HL-60 (cell line): ENCODE data around the gene CHTF8.

ENCODE experiments used
- POLR2AphosphoS5 ChIP-seq: IDR thresholded peaks from 2 replicates; pipeline ENCODE4 v1.6.1; 2012; ENCODE audit warnings: low read depth
- REST ChIP-seq: IDR thresholded peaks from 2 replicates; pipeline ENCODE4 v1.6.1; 2012; ENCODE audit warnings: low read depth; ENCODE audit not compliant: insufficient replicate concordance
- TF ChIP-seq, protein P1 (sequence below): IDR thresholded peaks from one replicate; pipeline ENCODE4 v1.5.1; 2011; ENCODE audit warnings: low read length, control low read depth, inconsistent platforms; ENCODE audit not compliant: insufficient read depth

DNA sequence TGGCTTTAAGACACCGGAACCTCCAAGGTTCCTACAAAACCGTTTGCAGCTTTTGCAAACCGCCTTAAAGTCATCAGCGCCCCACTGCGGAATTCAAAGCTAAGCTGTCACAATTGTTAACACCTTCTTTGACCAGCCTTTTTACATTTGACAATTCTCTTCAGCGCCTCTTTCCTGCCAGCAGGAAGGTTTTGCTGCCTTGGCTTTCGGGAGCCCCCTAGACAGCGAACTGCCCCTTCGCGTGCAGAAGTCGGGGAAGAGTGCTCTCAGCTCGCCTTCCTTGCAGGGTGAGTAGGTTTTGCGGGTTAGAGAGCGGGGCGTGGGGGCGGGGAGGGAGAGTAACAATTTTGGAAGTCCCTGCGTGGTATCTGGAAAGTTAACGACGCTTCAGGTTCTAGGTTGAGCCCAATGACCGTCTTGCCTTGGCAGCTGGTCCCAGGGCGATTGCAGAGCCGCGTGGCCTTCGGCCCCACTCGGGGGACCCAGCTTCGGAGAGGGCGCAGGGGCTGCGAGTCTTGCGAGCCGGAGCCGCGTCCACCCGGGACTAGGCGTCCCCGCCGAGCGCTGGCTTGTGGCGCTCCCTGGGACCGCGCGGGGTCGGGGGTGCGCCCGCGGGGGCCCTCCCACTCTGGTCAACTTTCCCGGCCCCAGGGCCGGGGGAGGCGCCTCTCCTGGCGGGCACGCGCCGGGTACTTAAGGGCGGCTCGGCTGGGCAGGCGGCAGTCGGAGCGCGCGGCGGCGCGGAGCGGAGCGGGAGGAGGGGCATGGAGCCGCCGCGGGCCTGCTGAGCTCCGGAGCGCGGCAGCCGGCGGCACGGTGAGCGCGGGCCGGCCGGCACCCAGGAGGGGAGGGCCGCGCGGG, 26.7 kb downstream of the CHTF8 start, which contains the start of gene HAS3:
- TF ChIP-seq, protein P1, sequence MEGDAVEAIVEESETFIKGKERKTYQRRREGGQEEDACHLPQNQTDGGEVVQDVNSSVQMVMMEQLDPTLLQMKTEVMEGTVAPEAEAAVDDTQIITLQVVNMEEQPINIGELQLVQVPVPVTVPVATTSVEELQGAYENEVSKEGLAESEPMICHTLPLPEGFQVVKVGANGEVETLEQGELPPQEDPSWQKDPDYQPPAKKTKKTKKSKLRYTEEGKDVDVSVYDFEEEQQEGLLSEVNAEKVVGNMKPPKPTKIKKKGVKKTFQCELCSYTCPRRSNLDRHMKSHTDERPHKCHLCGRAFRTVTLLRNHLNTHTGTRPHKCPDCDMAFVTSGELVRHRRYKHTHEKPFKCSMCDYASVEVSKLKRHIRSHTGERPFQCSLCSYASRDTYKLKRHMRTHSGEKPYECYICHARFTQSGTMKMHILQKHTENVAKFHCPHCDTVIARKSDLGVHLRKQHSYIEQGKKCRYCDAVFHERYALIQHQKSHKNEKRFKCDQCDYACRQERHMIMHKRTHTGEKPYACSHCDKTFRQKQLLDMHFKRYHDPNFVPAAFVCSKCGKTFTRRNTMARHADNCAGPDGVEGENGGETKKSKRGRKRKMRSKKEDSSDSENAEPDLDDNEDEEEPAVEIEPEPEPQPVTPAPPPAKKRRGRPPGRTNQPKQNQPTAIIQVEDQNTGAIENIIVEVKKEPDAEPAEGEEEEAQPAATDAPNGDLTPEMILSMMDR = no peak
- TF ChIP-seq REST = no peak
- TF ChIP-seq POLR2AphosphoS5 = no peak
